Common myeloid progenitor, CD34-positive (primary cell): Measurements from ENCODE around the gene SNTG2. TPM values are rescaled to one million over a fixed set of nuclear protein-coding genes. Genes with fewer than 3 reads are reported as not detected.

Experiments
- CTCF ChIA-PET: fragments of 350-600 bp; sonication (Branson Sonifier 250); formaldehyde crosslinking; loops from one replicate; lab custom pipeline; 2021; ENCODE audit warnings: antibody characterized with exemption; lab: Charles Lee
- POLR2A ChIA-PET: fragments of 350-600 bp; sonication (Branson Sonifier 250); formaldehyde crosslinking; loops from one replicate; lab custom pipeline; 2021; ENCODE audit warnings: antibody characterized with exemption; lab: Charles Lee
- DNase-seq, 3 donors: peaks; one replicate each; pipeline versions ENCODE4 v3.0.0 to v3.0.0-alpha.2; 2013
- H3K27ac ChIP-seq, 2 experiments: 1 replicate in 1 of 2; 2 replicates in 1 of 2; pipeline ENCODE4 v1.7.0; 2013; ENCODE audit warnings: inconsistent platforms in 2 of 2, low read length in 2 of 2, mild to moderate bottlenecking in 2 of 2, low read depth in 1 of 2, moderate library complexity in 1 of 2; ENCODE audit not compliant: severe bottlenecking in 2 of 2, insufficient read depth in 1 of 2, poor library complexity in 1 of 2
- H3K27me3 ChIP-seq, 5 experiments: replicated peaks in 2 of 5; 1 replicate in 3 of 5; 2 replicates in 2 of 5; pipeline versions ENCODE4 v1.6.1 to v1.7.0; 2013; ENCODE audit warnings: low read length in 4 of 5, mild to moderate bottlenecking in 2 of 5, moderate library complexity in 2 of 5, inconsistent platforms in 1 of 5; ENCODE audit not compliant: insufficient read depth in 5 of 5, control insufficient read depth in 4 of 5
- H3K36me3 ChIP-seq, 4 experiments: 1 replicate in 2 of 4; 2 replicates in 2 of 4; pipeline versions ENCODE4 v1.6.1 to v1.7.0; 2013; ENCODE audit warnings: low read length in 3 of 4, control low read depth in 1 of 4, mild to moderate bottlenecking in 1 of 4; ENCODE audit not compliant: control insufficient read depth in 4 of 4, insufficient read depth in 4 of 4
- H3K4me1 ChIP-seq, 4 experiments: 1 replicate in 3 of 4; 2 replicates in 1 of 4; pipeline versions ENCODE4 v1.6.1 to v1.7.1; 2013; ENCODE audit warnings: low read length in 3 of 4, mild to moderate bottlenecking in 3 of 4, control low read depth in 1 of 4, inconsistent platforms in 1 of 4, moderate library complexity in 1 of 4; ENCODE audit not compliant: control insufficient read depth in 4 of 4, insufficient read depth in 4 of 4; ENCODE audit errors: control extremely low read depth in 1 of 4
- H3K4me3 ChIP-seq, 7 experiments: 1 replicate in 4 of 7; 2 replicates in 3 of 7; pipeline versions ENCODE4 v1.5.1 to v1.7.0; 2013; ENCODE audit warnings: mild to moderate bottlenecking in 7 of 7, low read length in 6 of 7, moderate library complexity in 6 of 7, inconsistent platforms in 2 of 7, low read depth in 2 of 7, control low read depth in 1 of 7; ENCODE audit not compliant: insufficient read depth in 4 of 7, control insufficient read depth in 1 of 7; ENCODE audit errors: extremely low read depth in 1 of 7
- H3K9me3 ChIP-seq, 5 experiments: 1 replicate in 4 of 5; 2 replicates in 1 of 5; pipeline versions ENCODE4 v1.6.1 to v1.7.1; 2013; ENCODE audit warnings: low read length in 4 of 5, mild to moderate bottlenecking in 2 of 5, inconsistent platforms in 1 of 5, low read depth in 1 of 5, moderate library complexity in 1 of 5; ENCODE audit not compliant: control insufficient read depth in 4 of 5, insufficient read depth in 2 of 5; ENCODE audit errors: control extremely low read depth in 1 of 5
- WGBS: methylation state at CpG from one replicate; pipeline ENCODE4 v1.1.5; 2013; ENCODE audit not compliant: insufficient coverage; 5-methylcytosine and 5-hydroxymethylcytosine counted together
- polyA plus RNA-seq: library from polyadenylated mRNA; unstranded; fragments of 120-200 nt; gene quantifications from one replicate; pipeline ENCODE4 v1.2.1, GENCODE V29; 2013

Gene SNTG2
- polyA plus RNA-seq: not detected

- under 1% methylated on average over 57 of the region's 100 CpGs for WGBS
- DNase-seq: peak in 2 of 3 donors; percentile 32 to 42
- ChIA-PET CTCF (no interaction called here), POLR2A (no interaction called here)
- Histone ChIP-seq H3K27ac (no peak within 1 kb of the TSS), H3K27me3 (peaks cover 10 to 81% (median 40%) of the 10 kb centered on the region in 5 experiments), H3K36me3 (no peaks in the 10 kb centered on the region), H3K9me3 (no peaks in the 10 kb centered on the region), H3K4me1 (peaks cover 2 to 19% (median 9%) of the 10 kb centered on the region in 4 experiments), H3K4me3 (peak within 1 kb of the TSS in 6 of 7 experiments; percentile 9 to 58 (median 28))
Observed at GRCh38 chr2:950080-950966, at the start of gene SNTG2. SNTG2 (plus strand) TSS chr2:950849; CDS start chr2:950997, 148 bp downstream.

GRCh38 chr2:902584-902983, 48.1 kb upstream of the SNTG2 start:
- Histone ChIP-seq H3K4me1 (no peaks in the 10 kb centered on the region), H3K36me3 (no peaks in the 10 kb centered on the region), H3K27me3 (peaks cover 0 to 19% (median 2%) of the 10 kb centered on the region in 5 experiments), H3K4me3 (no peak overlapping the region), H3K27ac (no peak overlapping the region), H3K9me3 (peaks cover 0 to 5% (median 3%) of the 10 kb centered on the region in 5 experiments)
- WGBS: 100% methylated on average over 1 of the region's 1 CpG
- ChIA-PET POLR2A (no interaction called here), CTCF (no interaction called here)
- no peak for DNase-seq

GRCh38 chr2:903223-903900, 47.3 kb upstream of the SNTG2 start:
- no peaks in the 10 kb centered on the region for H3K36me3 ChIP-seq
- POLR2A ChIA-PET: no interaction called here
- peaks cover 0 to 5% (median 3%) of the 10 kb centered on the region in 5 experiments for H3K9me3 ChIP-seq
- 64% methylated on average over 4 of the region's 8 CpGs for WGBS
- no peak overlapping the region for H3K4me3 ChIP-seq
- DNase-seq: no peak
- H3K27ac ChIP-seq: no peak overlapping the region
- CTCF ChIA-PET: no interaction called here
- H3K27me3 ChIP-seq: peaks cover 0 to 18% (median 2%) of the 10 kb centered on the region in 5 experiments
- no peaks in the 10 kb centered on the region for H3K4me1 ChIP-seq

DNA sequence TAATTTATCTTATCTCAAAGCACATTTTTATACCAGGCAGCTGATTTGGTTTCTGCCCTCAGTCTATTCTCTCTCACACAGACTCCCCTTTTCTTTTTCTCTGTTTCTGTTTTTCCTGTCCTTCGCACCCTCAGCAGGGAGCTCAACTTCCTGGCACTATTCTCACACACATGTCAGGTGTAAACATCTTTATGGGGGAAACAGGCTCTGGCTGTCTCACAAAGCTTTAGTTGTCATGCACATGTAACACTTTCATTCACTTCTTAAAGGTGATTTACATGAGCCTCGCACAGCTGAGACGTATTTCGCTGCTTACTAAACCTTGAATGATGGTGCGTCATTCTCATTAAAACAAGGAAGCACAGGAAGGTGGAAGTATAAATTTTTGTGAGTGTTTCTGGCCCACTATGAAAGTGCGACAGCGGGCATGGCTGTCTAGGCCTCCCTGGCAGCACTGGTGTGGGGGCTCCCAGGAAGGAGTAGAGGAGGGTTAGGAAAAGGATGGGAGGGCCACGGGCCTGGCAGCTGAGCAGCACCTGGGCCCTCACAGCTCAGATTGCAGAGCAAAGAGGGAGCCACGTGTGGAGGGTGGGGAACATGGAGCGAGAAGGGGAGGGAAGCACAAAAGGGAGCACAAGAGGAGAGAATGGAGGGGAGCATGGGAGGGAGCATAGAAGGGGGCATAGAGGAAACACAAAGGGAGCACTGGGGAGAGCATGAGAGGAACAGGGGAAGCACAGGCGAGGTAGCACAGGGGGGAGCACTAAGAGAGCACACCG, 46.2 kb upstream of the SNTG2 start:
- 58% methylated on average over 9 of the region's 12 CpGs for WGBS
- ChIA-PET CTCF (no interaction called here), POLR2A (no interaction called here)
- Histone ChIP-seq H3K9me3 (peaks cover 0 to 5% (median 3%) of the 10 kb centered on the region in 5 experiments), H3K36me3 (no peaks in the 10 kb centered on the region), H3K27me3 (peaks cover 0 to 17% (median 2%) of the 10 kb centered on the region in 5 experiments), H3K4me1 (no peaks in the 10 kb centered on the region), H3K4me3 (no peak overlapping the region), H3K27ac (no peak overlapping the region)
- DNase-seq: no peak

DNA sequence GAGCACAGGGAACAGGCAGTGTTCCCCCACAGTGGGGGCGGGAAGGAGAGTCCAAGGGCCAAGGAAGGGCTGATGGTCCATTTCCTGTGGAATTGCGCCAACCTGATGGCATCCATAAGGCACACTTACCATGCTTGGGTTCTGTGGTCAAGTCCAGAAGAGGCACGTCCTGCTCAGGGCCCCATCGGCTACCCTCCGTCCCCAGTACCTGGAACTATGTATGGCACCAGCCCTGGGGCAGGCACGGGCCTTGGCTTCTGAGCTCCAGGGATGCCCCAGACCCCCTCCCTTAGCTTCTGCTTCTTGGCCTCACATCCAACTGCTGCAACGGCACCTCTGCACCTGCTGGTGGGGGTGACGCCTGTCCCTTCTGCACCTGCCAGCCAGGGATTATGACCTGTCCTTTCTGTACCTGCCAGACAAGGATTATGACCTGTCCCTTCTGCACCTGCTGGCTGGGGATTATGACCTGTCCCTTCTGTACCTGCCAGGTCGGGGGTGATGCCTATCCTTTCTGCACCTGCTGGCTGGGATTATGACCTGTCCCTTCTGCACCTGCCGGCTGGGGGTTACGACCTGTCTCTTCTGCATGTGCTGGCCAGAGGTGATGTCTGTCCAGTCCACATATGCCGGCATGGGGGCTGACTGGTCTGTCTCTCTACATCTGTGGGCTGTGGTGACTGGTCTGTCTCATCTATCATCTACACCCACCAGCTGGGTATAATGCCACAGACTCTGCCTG, 45.4 kb upstream of the SNTG2 start:
- CTCF ChIA-PET: no interaction called here
- 94% methylated on average over 12 of the region's 12 CpGs for WGBS

DNA sequence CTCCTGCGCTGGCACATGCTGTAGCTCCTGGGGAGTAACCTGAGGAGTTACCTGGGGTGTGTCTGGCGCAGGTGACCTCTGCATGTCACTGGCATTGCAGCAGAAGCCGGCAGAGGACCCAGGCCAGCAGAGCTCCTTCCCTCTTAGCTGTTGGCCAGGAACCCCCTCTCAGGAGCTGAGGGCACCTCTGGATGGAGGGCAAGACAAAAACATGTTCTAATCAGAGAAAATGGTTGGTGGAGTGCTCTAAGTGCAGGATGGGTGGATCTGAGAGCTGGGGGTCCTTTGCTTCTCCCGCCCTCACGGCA, 44.9 kb upstream of the SNTG2 start:
- 97% methylated on average over 5 of the region's 5 CpGs for WGBS
- ChIA-PET POLR2A (no interaction called here), CTCF (no interaction called here)

More for the DNA sequence above, 45.4 kb upstream of the SNTG2 start:
- no peaks in the 10 kb centered on the region for H3K4me1 ChIP-seq
- no peak overlapping the region for H3K27ac ChIP-seq
- DNase-seq: no peak
- POLR2A ChIA-PET: no interaction called here
- no peaks in the 10 kb centered on the region for H3K36me3 ChIP-seq
- H3K4me3 ChIP-seq: no peak overlapping the region
- H3K9me3 ChIP-seq: peaks cover 0 to 5% (median 0%) of the 10 kb centered on the region in 5 experiments
- peaks cover 0 to 17% (median 2%) of the 10 kb centered on the region in 5 experiments for H3K27me3 ChIP-seq

More for the DNA sequence above, 44.9 kb upstream of the SNTG2 start:
- Histone ChIP-seq H3K27me3 (peaks cover 0 to 17% (median 2%) of the 10 kb centered on the region in 5 experiments), H3K36me3 (no peaks in the 10 kb centered on the region), H3K4me1 (no peaks in the 10 kb centered on the region), H3K4me3 (no peak overlapping the region), H3K27ac (no peak overlapping the region), H3K9me3 (peaks cover 0 to 5% (median 0%) of the 10 kb centered on the region in 5 experiments)
- no peak for DNase-seq
